DMS 273 treated with DMSO at 0.1 percent for 48 hours (cell line): ENCODE data around the gene ESR2.
"Not testable (repeated sequence)": the region's sequence is repeated elsewhere in the genome, so short reads cannot be mapped to it uniquely, and the experiment has no call there.

Source experiments
- DNase-seq: peaks from one replicate; lab custom pipeline; 2025; lab: John Stamatoyannopoulos, UW

ESR2 gene

DNA sequence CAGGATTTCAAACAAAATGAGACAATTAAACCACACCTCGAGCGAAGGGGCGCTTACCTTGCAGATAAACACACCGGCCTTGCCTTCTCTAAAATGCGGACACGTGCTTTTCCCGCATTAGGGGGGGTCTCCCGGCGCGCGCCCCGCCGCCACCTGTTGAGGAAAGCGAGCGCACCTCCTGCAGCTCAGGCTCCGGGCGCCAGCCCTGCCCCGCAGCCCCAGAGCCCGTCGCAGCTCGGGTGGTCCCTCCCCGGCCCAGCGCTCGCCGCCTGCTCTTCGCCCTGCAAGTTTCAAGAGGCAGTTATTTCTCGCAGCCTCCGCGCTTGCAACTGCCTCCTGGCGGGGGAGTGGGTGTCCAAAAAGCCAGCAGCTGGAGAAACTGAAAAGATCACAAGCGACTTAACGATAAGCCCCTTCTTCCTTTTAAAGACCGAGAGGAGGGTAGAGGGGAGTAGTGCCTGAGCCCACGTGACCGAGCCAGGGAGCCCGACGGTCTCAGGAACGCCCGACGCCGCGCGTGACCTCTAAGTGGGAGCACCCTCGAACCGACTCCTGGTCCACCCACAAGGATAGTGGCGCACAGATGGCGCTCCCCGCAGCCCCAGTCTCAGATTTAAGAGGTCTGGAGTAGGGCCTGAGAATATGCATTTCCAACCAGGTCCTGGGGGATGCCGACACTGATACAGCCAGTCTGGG, at the start of gene ESR2:
TSS of gene ESR2 (minus strand) at position 396 of the 696 bp plus-strand sequence. CDS start 11,386 bp downstream, outside the sequence.
- DNase-seq = no peak

- no peak for DNase-seq
These were observed 46.5 kb upstream of the ESR2 start for GRCh38 chr14:64340560-64341196.

DNA sequence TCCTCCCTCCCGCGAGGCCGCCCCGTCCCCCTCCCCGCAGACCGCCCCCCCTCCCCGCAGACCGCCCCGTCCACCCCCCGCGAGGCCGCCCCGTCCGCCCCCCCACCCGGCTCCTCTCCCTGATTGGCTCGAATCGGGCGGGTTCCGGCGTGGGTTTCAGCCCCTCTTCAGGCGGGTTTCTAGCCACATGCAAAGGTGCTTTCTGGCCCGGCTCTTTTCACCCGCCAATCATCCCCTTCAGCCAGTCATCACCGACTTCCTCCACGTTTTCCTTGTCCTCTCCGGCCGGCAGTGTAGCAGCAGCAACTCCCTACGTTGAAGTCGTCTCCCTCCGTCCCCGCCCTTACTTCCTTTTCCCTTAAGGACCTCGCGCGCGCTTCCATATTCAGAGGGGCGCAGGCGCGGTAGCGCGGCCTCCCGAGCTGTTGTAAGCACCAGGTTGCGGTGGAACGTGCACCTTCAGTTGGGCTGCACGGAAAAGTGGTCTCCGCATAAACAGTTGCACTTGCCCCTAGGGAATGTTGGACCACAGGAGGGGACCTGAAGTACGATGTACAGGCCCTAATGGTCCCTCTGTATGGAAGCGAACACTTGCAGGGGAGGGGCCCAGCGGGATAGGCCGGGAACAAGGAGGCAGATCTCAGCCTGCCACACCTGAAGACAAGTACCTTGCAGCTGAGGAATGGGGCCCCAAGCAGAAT, 44.6 kb upstream of the ESR2 start:
- DNase-seq = peak; percentile 99

DNA sequence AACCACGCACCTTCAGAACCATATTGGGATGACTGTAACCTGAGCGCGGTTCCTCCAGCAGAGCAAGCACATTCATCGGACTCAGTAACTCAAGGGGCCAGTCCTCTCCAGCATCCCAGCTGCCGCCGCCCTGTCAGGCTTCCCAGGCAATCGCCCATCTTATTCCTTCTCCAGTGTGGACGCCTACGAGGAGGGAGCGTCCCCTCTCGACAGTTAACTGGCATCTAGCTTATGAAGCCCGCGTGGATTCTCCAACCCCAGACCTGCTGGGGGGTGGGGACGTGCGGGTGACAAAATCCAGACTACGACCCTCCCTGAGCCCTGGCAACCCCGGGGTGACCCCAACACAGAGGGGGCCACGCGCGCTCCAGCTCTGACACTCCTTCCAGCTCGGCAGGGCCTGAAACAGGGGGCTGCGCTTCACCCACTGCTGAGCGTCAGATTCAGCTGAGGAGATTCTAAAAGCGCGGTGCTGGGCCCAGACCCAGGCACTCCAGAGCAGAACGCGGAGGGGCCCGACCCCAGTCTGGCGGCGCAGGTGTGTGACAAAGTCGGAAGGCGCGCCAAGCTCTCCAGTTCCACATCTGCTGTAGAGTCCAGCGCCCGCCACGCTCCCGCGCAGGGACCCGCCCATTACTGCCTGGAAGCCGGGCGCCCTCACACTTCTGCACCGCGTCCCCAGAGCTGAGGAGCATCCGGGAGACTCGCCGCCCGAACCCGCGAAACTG, 43.9 kb upstream of the ESR2 start:
- peak; percentile 91 for DNase-seq

GRCh38 chr14:64329149-64329548, 35.0 kb upstream of the ESR2 start:
- no peak for DNase-seq

GRCh38 chr14:64326502-64326901, 32.3 kb upstream of the ESR2 start:
- DNase-seq = no peak

DNA sequence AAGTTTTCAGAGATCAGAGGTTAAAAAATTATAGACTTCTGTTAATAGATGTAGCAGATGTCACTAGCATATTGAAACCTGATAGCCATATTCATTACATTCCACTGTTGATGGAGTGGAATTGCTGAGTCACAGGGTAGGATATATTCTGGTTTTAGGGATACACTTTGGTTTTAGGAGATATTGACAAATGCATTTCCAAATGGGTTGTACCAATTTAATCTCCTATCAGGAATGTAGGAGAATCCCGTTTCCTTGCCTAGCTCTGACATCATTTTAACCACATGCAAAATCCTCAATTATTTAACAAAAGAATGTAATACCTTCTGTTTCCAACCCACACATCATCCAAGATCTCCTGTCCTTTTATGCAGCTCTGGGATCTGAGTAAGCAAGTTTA, 30.7 kb upstream of the ESR2 start:
- DNase-seq = peak; percentile 55

GRCh38 chr14:64324461-64324860, 30.3 kb upstream of the ESR2 start:
- DNase-seq = peak; percentile 55

DNA sequence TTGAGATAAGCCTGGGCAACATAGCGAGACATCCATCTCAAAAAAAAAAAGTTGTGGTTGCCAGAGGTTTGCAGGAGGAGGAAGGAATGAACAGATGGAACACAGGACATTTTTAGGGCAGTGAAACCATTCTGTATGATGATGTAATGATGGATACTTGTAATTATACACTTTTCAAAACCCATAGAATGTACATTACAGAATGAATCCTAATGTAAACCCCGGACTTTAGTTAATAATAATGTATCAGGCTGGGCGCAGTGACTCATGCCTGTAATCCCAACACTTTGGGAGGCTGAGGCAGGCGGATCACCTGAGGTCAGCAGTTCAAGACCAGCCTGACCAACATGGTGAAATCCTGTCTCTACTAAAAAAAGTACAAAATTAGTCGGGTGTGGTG, 26.2 kb upstream of the ESR2 start:
- not testable (repeated sequence) for DNase-seq

- DNase-seq = not testable (repeated sequence)
These were observed 24.5 kb upstream of the ESR2 start for GRCh38 chr14:64318695-64319094.

DNA sequence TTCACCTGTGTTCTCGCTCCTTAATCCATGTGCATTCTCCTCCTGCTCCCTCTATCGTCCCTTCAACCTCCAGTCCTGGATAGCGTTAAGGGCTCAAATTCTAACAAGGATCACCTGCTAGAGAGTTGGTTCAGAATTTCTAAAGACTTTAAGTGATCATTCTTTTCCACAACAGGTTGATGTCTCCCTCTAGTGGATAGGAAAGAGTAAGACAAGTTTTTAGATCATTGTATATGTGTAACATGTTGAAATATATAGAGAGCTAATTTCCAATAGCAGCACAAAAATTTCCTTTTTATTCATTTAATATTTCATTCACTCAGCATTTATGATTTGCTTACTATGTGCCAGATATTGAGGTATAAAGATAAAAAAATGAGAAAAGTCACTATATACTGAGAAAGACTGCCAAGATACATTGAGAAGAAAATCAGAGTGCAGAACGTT, 9.3 kb upstream of the ESR2 start:
- peak; percentile 43 for DNase-seq

- no peak for DNase-seq
These were observed 4.6 kb upstream of the ESR2 start for GRCh38 chr14:64298773-64299172.

- no peak for DNase-seq
These were observed 2.4 kb upstream of the ESR2 start for GRCh38 chr14:64296561-64296960.

GRCh38 chr14:64294672-64295413, 672 bp upstream of the ESR2 start:
- DNase-seq = no peak

GRCh38 chr14:64292197-64292596, 2.0 kb downstream of the ESR2 start:
- DNase-seq = no peak

- no peak for DNase-seq
These were observed 4.6 kb downstream of the ESR2 start for GRCh38 chr14:64289571-64289970.

DNA sequence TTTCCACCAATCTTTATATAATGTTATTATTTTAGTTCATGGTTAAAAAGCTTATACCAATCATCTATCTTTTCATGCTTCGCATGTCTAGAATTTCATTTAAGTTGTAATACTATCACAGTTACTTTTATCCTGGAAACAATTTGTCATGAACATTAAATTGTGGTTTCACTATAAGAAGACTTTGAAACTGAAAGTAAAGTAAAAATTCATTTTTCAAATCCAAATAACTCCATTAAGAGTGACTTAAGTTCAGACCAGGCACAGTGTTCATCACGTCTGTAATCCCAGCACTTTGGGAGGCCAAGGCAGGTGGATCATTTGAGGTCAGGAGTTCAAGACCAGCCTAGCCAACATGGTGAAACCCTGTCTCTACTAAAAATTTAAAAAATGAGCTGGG, 12.4 kb downstream of the ESR2 start:
- no peak for DNase-seq

GRCh38 chr14:64279704-64280668, 14.2 kb downstream of the ESR2 start:
- DNase-seq = no peak

DNA sequence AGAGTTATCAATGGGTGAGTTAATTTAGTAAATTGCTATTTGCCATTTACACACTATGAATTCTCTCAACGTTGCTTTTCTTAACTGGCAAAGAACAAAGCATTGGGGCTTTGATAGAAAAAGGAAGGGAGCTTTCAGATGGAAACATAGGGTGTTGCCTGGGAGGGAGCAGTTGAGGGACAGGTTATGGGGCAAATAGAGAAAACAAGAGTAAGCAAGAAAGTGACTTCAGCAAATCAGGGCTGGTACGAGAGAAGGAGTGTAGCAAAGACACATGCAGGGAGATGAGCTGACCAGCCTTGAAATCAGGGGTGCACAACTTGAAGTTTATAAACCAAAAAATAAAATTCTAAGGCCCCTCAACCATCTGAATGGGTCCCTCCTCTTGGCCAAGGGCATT, 15.7 kb downstream of the ESR2 start:
- no peak for DNase-seq

GRCh38 chr14:64272019-64272418, 22.2 kb downstream of the ESR2 start:
- DNase-seq = no peak
